HT-29 (cell line): ENCODE data around the gene PLEKHJ1. TPM values are rescaled to one million over a fixed set of nuclear protein-coding genes. Genes with fewer than 3 reads are reported as not detected.

ENCODE experiments used
- DNase-seq: peaks from one replicate; pipeline ENCODE4 v3.0.0-alpha.2; 2015; ENCODE audit warnings: low spot score
- total RNA-seq: library from RNA; depleted of rRNA; stranded (reverse); fragments of >200 nt; shearing (Covaris generic); gene quantifications from 2 replicates; pipeline ENCODE4 v1.2.3, GENCODE V29; 2014

The PLEKHJ1 gene
- total RNA-seq, 1 experiment from 2014 or later: 295 TPM

GRCh38 chr19:2237051-2237868 lies 1.1 kb upstream of the PLEKHJ1 start:
- no peak for DNase-seq

GRCh38 chr19:2236064-2236313 lies 140 bp downstream of the PLEKHJ1 start:
- DNase-seq: no peak

GRCh38 chr19:2235381-2236063 lies 607 bp downstream of the PLEKHJ1 start:
- DNase-seq: peak; percentile 54

- no peak for DNase-seq
Observed at GRCh38 chr19:2234996-2235380, 1.1 kb downstream of the PLEKHJ1 start.

- no peak for DNase-seq
Observed at GRCh38 chr19:2233601-2234280, 2.4 kb downstream of the PLEKHJ1 start.

GRCh38 chr19:2232286-2233151 lies 3.6 kb downstream of the PLEKHJ1 start:
- no peak for DNase-seq

- DNase-seq: no peak
Observed at GRCh38 chr19:2231621-2232221, 4.4 kb downstream of the PLEKHJ1 start.

- no peak for DNase-seq
Observed at GRCh38 chr19:2230807-2231533, 5.2 kb downstream of the PLEKHJ1 start.

- no peak for DNase-seq
Observed at GRCh38 chr19:2230033-2230531, 6.0 kb downstream of the PLEKHJ1 start.

GRCh38 chr19:2229103-2230032 lies 6.8 kb downstream of the PLEKHJ1 start:
- no peak for DNase-seq

- no peak for DNase-seq
Observed at GRCh38 chr19:2228157-2229030, 7.7 kb downstream of the PLEKHJ1 start.

- no peak for DNase-seq
Observed at GRCh38 chr19:2227415-2228156, 8.5 kb downstream of the PLEKHJ1 start.

- DNase-seq: no peak
Observed at GRCh38 chr19:2226840-2227360, 9.2 kb downstream of the PLEKHJ1 start.

- DNase-seq: no peak
Observed at GRCh38 chr19:2226051-2226839, 9.9 kb downstream of the PLEKHJ1 start.

GRCh38 chr19:2225415-2226050 lies 10.6 kb downstream of the PLEKHJ1 start:
- DNase-seq: no peak

- DNase-seq: no peak
Observed at GRCh38 chr19:2224754-2225349, 11.3 kb downstream of the PLEKHJ1 start.
